Measurements from ENCODE around the gene XPOT.

GRCh38 chr12:64497903-64498302 lies 93.7 kb downstream of the XPOT start:
- TF ChIP-seq CTCF (IDR thresholded peaks at IDR 0.05): no peak
- no peak for TF ChIP-seq POLR2A (IDR thresholded peaks at IDR 0.05)

All from ovary (tissue), 3 donors.